BE2C (cell line): ENCODE results near the gene DHRS3.

ENCODE experiments used
- DNase-seq: peaks from one replicate; pipeline ENCODE4 v3.0.0-alpha.2; 2020
- H3K27me3 ChIP-seq: fragments of 250-450 bp; sonication (Bioruptor Pico); 2 replicates; pipeline ENCODE4 v1.5.1; 2020; ENCODE audit warnings: mild to moderate bottlenecking
- H3K36me3 ChIP-seq: fragments of 250-450 bp; sonication (Bioruptor Pico); 2 replicates; pipeline ENCODE4 v1.5.1; 2020; ENCODE audit warnings: mild to moderate bottlenecking
- H3K4me1 ChIP-seq: fragments of 250-450 bp; sonication (Bioruptor Pico); 2 replicates; pipeline ENCODE4 v1.5.1; 2020
- H3K4me3 ChIP-seq: 2 replicates; pipeline ENCODE4 v1.5.1; 2011; ENCODE audit warnings: low read depth, low read length
- H3K9me3 ChIP-seq: fragments of 250-450 bp; sonication (Bioruptor Pico); 2 replicates; pipeline ENCODE4 v1.5.1; 2020
- TF ChIP-seq, protein P1 (sequence below): IDR thresholded peaks from 2 replicates; pipeline ENCODE4 v1.5.1; 2012; ENCODE audit warnings: mild to moderate bottlenecking, low read depth, low read length

Gene DHRS3

DNA sequence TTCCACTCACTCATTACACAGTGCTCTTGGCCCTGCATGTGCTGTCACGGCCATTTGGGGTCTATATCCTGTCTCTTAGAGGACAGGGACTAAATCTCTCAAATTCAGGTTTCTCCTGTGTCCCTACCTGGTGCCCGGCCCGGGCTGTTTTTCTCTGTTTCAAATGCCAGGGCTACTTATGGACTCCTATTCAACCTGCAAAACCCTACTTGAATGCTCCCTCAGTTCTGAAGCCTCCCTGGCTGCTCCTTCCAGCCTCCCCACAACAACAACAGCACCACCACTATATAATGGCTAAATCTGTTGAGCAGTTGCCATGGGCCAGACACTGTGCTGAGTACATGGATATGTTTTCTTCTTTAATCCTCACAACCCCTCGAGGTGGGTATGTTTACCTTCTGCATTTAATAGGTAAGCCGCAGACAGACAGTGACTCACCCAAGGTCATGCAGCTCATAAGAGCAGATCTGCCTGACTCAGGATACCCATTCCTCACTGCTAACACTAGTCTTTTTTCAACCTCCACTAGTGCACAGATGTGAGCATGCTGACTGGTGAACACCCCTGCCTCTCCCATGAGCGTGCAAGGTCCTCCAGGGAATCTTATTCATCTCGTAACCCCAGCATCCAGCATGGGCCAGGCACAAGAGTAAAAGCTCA is 29.9 kb downstream of the DHRS3 start:
- H3K4me1 ChIP-seq, result no peaks in the 10 kb centered on the region
- no peaks in the 10 kb centered on the region for H3K36me3 ChIP-seq
- no peaks in the 10 kb centered on the region for H3K9me3 ChIP-seq
- TF ChIP-seq, protein P1, sequence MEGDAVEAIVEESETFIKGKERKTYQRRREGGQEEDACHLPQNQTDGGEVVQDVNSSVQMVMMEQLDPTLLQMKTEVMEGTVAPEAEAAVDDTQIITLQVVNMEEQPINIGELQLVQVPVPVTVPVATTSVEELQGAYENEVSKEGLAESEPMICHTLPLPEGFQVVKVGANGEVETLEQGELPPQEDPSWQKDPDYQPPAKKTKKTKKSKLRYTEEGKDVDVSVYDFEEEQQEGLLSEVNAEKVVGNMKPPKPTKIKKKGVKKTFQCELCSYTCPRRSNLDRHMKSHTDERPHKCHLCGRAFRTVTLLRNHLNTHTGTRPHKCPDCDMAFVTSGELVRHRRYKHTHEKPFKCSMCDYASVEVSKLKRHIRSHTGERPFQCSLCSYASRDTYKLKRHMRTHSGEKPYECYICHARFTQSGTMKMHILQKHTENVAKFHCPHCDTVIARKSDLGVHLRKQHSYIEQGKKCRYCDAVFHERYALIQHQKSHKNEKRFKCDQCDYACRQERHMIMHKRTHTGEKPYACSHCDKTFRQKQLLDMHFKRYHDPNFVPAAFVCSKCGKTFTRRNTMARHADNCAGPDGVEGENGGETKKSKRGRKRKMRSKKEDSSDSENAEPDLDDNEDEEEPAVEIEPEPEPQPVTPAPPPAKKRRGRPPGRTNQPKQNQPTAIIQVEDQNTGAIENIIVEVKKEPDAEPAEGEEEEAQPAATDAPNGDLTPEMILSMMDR, result no peak
- H3K27me3 ChIP-seq, result no peaks in the 10 kb centered on the region
- no peak overlapping the region for H3K4me3 ChIP-seq
- DNase-seq, result no peak

DNA sequence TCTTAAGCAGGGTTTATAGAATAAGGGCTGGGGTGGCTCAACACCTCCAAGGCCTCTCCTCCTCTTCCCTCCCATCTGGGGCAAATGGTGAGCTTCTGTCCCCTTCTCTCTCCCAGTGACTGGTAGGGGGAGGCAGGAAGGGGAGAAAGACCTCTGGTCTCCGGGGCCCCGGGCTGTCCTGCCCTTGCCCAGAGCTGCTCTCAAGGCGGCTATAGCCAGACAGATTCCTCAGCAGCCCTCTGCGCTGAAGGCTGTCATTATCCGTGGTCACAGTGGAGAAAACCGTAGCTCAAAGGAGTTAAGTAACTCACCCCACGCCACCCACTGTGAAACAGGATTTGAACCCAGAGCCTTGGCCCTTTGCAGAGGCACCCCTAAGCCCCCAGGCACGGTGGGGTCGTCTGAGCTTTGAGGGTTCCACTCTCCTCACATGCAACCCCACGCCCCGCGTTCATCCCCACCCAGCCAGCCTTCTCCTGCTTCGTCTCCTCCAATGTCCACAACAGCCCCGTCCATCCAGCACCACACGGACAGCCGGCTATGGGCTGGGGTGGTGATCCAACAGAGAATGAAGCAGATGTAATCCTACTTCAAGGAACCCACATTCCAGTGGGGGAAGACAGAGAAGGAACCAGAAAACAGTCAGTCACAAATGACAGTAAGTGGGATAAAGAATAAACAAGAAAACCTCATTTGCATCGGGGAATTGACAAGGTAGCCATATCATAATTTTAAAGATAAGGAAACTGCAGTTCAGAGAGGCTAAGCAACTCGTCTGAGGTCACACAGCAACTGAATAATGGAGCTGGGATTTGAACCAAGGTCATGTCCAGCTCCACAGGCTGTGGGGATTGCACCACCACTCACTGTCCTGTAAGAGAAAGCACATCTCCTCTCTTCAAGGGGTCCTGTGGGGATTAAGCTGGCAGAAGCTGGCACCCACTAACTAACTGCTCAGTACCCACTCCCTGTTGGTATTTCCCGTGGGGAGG is 31.8 kb downstream of the DHRS3 start:
- DNase-seq, result no peak
- TF ChIP-seq, protein P1, result no peak
- no peaks in the 10 kb centered on the region for H3K27me3 ChIP-seq
- H3K4me1 ChIP-seq, result no peaks in the 10 kb centered on the region
- no peaks in the 10 kb centered on the region for H3K36me3 ChIP-seq
- no peak overlapping the region for H3K4me3 ChIP-seq
- no peaks in the 10 kb centered on the region for H3K9me3 ChIP-seq

DNA sequence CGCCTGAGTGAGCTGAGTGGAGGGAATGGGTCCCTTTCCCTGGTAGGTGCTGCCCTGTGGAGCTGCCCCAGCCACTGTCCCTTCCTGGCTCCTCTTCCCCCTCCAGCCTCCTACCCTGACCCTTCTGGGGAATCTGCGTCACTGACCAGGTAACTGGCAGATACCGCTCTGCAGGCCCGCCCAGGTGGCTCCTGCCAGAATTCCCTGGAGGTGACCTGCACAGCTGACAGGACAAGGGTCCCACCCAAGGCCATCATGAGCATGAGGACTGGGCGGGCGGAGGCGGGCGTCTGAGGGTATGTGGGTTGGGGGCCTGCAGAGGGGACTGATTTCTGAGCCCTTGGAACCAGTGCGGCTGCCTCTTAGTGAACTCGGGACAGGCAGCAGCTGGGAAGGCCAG is 32.5 kb downstream of the DHRS3 start:
- Histone ChIP-seq H3K4me1 (no peaks in the 10 kb centered on the region), H3K9me3 (no peaks in the 10 kb centered on the region)
- TF ChIP-seq, protein P1, result no peak

DNA sequence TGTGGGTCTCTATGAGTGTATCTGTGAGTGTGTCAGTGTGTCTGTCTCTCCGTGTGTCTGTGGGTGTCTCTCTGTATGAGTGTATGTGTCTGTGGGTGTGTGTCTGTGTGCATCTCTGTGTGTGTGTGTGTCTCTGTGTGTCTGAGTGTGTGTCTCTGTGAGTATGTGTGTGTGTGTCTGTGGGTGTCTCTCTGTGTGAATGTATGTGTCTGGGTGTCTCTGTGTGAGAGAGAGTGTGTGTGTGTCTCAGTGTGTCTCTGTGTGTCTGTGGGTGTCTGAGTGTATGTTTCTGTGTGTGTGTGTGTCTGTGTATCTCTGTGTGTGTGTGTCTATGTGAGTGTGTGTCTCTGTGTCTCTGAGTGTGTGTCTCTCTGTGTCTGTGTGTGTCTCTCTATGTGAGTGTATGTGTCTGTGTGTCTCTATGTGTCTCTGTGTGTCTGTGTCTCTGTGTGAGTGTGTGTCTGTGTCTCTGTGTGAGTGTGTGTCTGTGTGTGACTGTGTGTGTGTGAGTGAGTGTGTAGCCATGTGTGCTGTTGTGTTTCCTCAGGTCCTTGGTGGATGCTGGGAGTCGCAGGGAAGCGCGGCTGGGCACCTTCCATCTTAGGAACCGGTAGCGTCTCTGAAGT is 33.0 kb downstream of the DHRS3 start:
- no peak for DNase-seq
- H3K4me3 ChIP-seq, result no peak overlapping the region
- H3K9me3 ChIP-seq, result no peaks in the 10 kb centered on the region
- H3K36me3 ChIP-seq, result no peaks in the 10 kb centered on the region
- no peaks in the 10 kb centered on the region for H3K4me1 ChIP-seq
- H3K27me3 ChIP-seq, result no peaks in the 10 kb centered on the region
- TF ChIP-seq, protein P1, result no peak

More for the DNA sequence above, 32.5 kb downstream of the DHRS3 start:
- DNase-seq, result no peak
- Histone ChIP-seq H3K27me3 (no peaks in the 10 kb centered on the region), H3K4me3 (no peak overlapping the region), H3K36me3 (no peaks in the 10 kb centered on the region)

DNA sequence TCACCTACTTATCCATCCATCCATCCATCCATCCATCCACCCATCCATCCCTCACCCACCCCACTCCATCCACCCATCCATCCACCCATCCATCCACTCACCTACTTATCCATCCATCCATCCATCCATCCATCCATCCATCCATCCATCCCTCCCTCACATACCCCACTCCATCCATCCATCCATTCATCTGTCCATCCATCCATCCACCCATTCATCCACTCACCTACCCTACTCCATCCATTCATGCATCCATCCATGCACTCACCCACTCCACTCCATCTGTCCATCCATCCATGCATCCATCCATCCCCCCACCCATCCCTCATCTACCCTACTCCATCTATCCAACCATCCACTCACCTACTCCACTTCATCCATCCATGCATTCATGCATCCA is 34.5 kb downstream of the DHRS3 start:
- H3K36me3 ChIP-seq, result no peaks in the 10 kb centered on the region
- TF ChIP-seq, protein P1, result no peak
- H3K4me3 ChIP-seq, result no peak overlapping the region
- no peak for DNase-seq
- H3K9me3 ChIP-seq, result no peaks in the 10 kb centered on the region
- no peaks in the 10 kb centered on the region for H3K27me3 ChIP-seq
- no peaks in the 10 kb centered on the region for H3K4me1 ChIP-seq
